OCI-LY3 (cell line): Measurements from ENCODE around the gene ETV3L.

ENCODE experiments used
- H2AFZ ChIP-seq: fragments of 200-600, 300-600 bp; shearing (Covaris generic); 2 replicates; pipeline ENCODE4 v1.6.0; 2014; ENCODE audit warnings: antibody characterized with exemption, low read depth, low read length
- H3K27ac ChIP-seq: fragments of 200-600, 300-600 bp; sonication (generic); 2 replicates; pipeline ENCODE4 v1.5.1; 2014; ENCODE audit warnings: mild to moderate bottlenecking, low read length, moderate library complexity, mixed read lengths
- H3K27me3 ChIP-seq: fragments of 200-600, 300-600 bp; sonication (generic); 2 replicates; pipeline ENCODE4 v1.6.1; 2014; ENCODE audit warnings: low read depth, low read length, mixed read lengths
- H3K36me3 ChIP-seq: fragments of 200-600, 300-600 bp; sonication (generic); replicated peaks from 2 replicates; pipeline ENCODE3; 2014; ENCODE audit warnings: low read depth, low read length, mixed read lengths
- H3K4me1 ChIP-seq: fragments of 300-600, 200-600 bp; sonication (generic); 2 replicates; pipeline ENCODE4 v1.6.1; 2014; ENCODE audit warnings: low read length, mixed read lengths
- H3K4me2 ChIP-seq: fragments of 200-600, 300-600 bp; sonication (generic); 2 replicates; pipeline ENCODE4 v1.6.1; 2014; ENCODE audit warnings: low read length, mixed read lengths
- H3K4me3 ChIP-seq: fragments of 300-600, 200-600 bp; sonication (generic); 2 replicates; pipeline ENCODE4 v1.5.1; 2014; ENCODE audit warnings: antibody characterized with exemption, mild to moderate bottlenecking, low read length, moderate library complexity
- H3K79me2 ChIP-seq: fragments of 300-600, 200-600 bp; shearing (Covaris generic); 2 replicates; pipeline ENCODE4 v1.6.1; 2014; ENCODE audit warnings: mild to moderate bottlenecking, low read length, mixed read lengths
- H3K9ac ChIP-seq: fragments of 300-600, 200-600 bp; shearing (Covaris generic); 2 replicates; pipeline ENCODE4 v1.6.0; 2014; ENCODE audit warnings: mild to moderate bottlenecking, low read length, moderate library complexity
- H3K9me3 ChIP-seq: fragments of 200-600, 300-600 bp; shearing (Covaris generic); 2 replicates; pipeline ENCODE4 v1.6.1; 2014; ENCODE audit warnings: low read length, mixed read lengths; ENCODE audit not compliant: insufficient read depth
- H4K20me1 ChIP-seq: fragments of 200-600, 300-600 bp; sonication (generic); 2 replicates; pipeline ENCODE4 v1.6.1; 2016; ENCODE audit warnings: low read length, mixed read lengths; ENCODE audit not compliant: insufficient read depth
- CTCF ChIP-seq: fragments of 200-600, 300-600 bp; sonication (generic); IDR thresholded peaks from 2 replicates; pipeline ENCODE4 v1.5.1; 2014; ENCODE audit warnings: antibody characterized with exemption, low read length, low read depth
- EZH2phosphoT487 ChIP-seq: fragments of 200-600 bp; shearing (Covaris generic); IDR thresholded peaks from 2 replicates; pipeline ENCODE4 v1.6.1; 2018; ENCODE audit warnings: antibody characterized with exemption, mixed run types, low read depth

The ETV3L gene

GRCh38 chr1:157043685-157044084 lies 55.9 kb downstream of the ETV3L start:
- H3K36me3 ChIP-seq: no peaks in the 10 kb centered on the region
- no peak overlapping the region for H3K27ac ChIP-seq
- no peaks in the 10 kb centered on the region for H4K20me1 ChIP-seq
- H3K79me2 ChIP-seq: peaks cover 36% of the 10 kb centered on the region
- no peak overlapping the region for H3K4me3 ChIP-seq
- H3K9ac ChIP-seq: no peak overlapping the region
- H2AFZ ChIP-seq: no peak overlapping the region
- H3K4me2 ChIP-seq: peak overlapping the region; percentile 67; the same call in 1 of the 2 replicates
- H3K4me1 ChIP-seq: peaks cover 27% of the 10 kb centered on the region
- H3K9me3 ChIP-seq: no peaks in the 10 kb centered on the region
- no peaks in the 10 kb centered on the region for H3K27me3 ChIP-seq
- no peak for TF ChIP-seq EZH2phosphoT487
- no peak for TF ChIP-seq CTCF

GRCh38 chr1:157042846-157043245 lies 56.8 kb downstream of the ETV3L start:
- H3K79me2 ChIP-seq: peaks cover 43% of the 10 kb centered on the region
- H4K20me1 ChIP-seq: no peaks in the 10 kb centered on the region
- H2AFZ ChIP-seq: no peak overlapping the region
- no peak overlapping the region for H3K4me2 ChIP-seq
- no peak for TF ChIP-seq CTCF
- TF ChIP-seq EZH2phosphoT487: no peak
- H3K27me3 ChIP-seq: no peaks in the 10 kb centered on the region
- peaks cover 27% of the 10 kb centered on the region for H3K4me1 ChIP-seq
- no peaks in the 10 kb centered on the region for H3K9me3 ChIP-seq
- H3K9ac ChIP-seq: no peak overlapping the region
- H3K27ac ChIP-seq: no peak overlapping the region
- no peak overlapping the region for H3K4me3 ChIP-seq
- no peaks in the 10 kb centered on the region for H3K36me3 ChIP-seq
